Loucy (cell line): ENCODE data around the gene ZDHHC14.

Experiments
- H2AFZ ChIP-seq: fragments of 200-600 bp; sonication (generic); 2 replicates; pipeline ENCODE4 v1.6.0; 2016; ENCODE audit warnings: antibody characterized with exemption, mild to moderate bottlenecking, low read length, moderate library complexity
- H3F3A ChIP-seq: fragments of 200-600 bp; 2 replicates; pipeline ENCODE4 v1.6.0; 2016; ENCODE audit warnings: antibody characterized with exemption, low read depth, mild to moderate bottlenecking
- H3K27me3 ChIP-seq: fragments of 200-600 bp; sonication (generic); 2 replicates; pipeline ENCODE4 v1.6.1; 2014; ENCODE audit warnings: low read length, mild to moderate bottlenecking; ENCODE audit not compliant: insufficient read depth, poor library complexity, severe bottlenecking
- H3K36me3 ChIP-seq: fragments of 200-600 bp; sonication (generic); 2 replicates; pipeline ENCODE4 v1.6.1; 2016; ENCODE audit warnings: low read length; ENCODE audit not compliant: insufficient read depth
- H3K4me1 ChIP-seq: fragments of 200-600 bp; sonication (generic); 2 replicates; pipeline ENCODE4 v1.5.1; 2014; ENCODE audit warnings: low read length, mild to moderate bottlenecking; ENCODE audit not compliant: insufficient read depth, poor library complexity, severe bottlenecking
- H3K4me2 ChIP-seq: fragments of 200-600 bp; sonication (generic); 2 replicates; pipeline ENCODE4 v1.6.0; 2014; ENCODE audit warnings: antibody characterized with exemption, low read length, low read depth, mild to moderate bottlenecking; ENCODE audit not compliant: poor library complexity, severe bottlenecking
- H3K4me3 ChIP-seq: fragments of 200-600 bp; sonication (generic); 2 replicates; pipeline ENCODE4 v1.5.1; 2014; ENCODE audit warnings: low read length, mild to moderate bottlenecking, mixed read lengths; ENCODE audit not compliant: poor library complexity, severe bottlenecking
- H3K79me2 ChIP-seq: fragments of 200-600 bp; sonication (generic); 2 replicates; pipeline ENCODE4 v1.6.1; 2014; ENCODE audit warnings: low read length; ENCODE audit not compliant: insufficient read depth
- H3K9ac ChIP-seq: fragments of 200-600 bp; sonication (generic); 2 replicates; pipeline ENCODE4 v1.6.0; 2014; ENCODE audit warnings: mild to moderate bottlenecking, low read depth, low read length, moderate library complexity; ENCODE audit not compliant: poor library complexity, severe bottlenecking
- H3K9me2 ChIP-seq: fragments of 200-600 bp; sonication (generic); replicated peaks from 2 replicates; pipeline ENCODE4 v1.6.1; 2016; ENCODE audit warnings: low read depth, low read length, mixed read lengths
- H3K9me3 ChIP-seq: fragments of 200-600 bp; sonication (generic); 2 replicates; pipeline ENCODE4 v1.6.1; 2014; ENCODE audit warnings: mild to moderate bottlenecking, antibody characterized with exemption, low read length, low read depth; ENCODE audit not compliant: insufficient read depth
- H4K20me1 ChIP-seq: fragments of 200-600 bp; sonication (generic); 2 replicates; pipeline ENCODE4 v1.6.0; 2014; ENCODE audit warnings: antibody characterized with exemption, low read length, mild to moderate bottlenecking; ENCODE audit not compliant: insufficient read depth, poor library complexity, severe bottlenecking
- EZH2phosphoT487 ChIP-seq: fragments of 200-600 bp; IDR thresholded peaks from 2 replicates; pipeline ENCODE4 v1.6.1; 2018; ENCODE audit warnings: antibody characterized with exemption, mild to moderate bottlenecking, moderate library complexity, borderline replicate concordance
- TF ChIP-seq, protein P1 (sequence below): fragments of 200-600 bp; sonication (generic); conservative IDR thresholded peaks from 2 replicates; pipeline ENCODE4 v1.5.1; 2014; ENCODE audit warnings: mild to moderate bottlenecking, antibody characterized with exemption, low read length

Gene ZDHHC14

GRCh38 chr6:157452096-157452495, 71.1 kb downstream of the ZDHHC14 start:
- H3K9me2 ChIP-seq = no peaks in the 10 kb centered on the region
- H3K36me3 ChIP-seq = no peaks in the 10 kb centered on the region
- no peaks in the 10 kb centered on the region for H3K9me3 ChIP-seq
- H3K4me2 ChIP-seq = no peak overlapping the region
- no peak overlapping the region for H3K9ac ChIP-seq
- H3K27me3 ChIP-seq = no peaks in the 10 kb centered on the region
- peaks cover 8% of the 10 kb centered on the region for H3K4me1 ChIP-seq
- no peak overlapping the region for H3K4me3 ChIP-seq
- no peak for TF ChIP-seq EZH2phosphoT487
- TF ChIP-seq, protein P1, sequence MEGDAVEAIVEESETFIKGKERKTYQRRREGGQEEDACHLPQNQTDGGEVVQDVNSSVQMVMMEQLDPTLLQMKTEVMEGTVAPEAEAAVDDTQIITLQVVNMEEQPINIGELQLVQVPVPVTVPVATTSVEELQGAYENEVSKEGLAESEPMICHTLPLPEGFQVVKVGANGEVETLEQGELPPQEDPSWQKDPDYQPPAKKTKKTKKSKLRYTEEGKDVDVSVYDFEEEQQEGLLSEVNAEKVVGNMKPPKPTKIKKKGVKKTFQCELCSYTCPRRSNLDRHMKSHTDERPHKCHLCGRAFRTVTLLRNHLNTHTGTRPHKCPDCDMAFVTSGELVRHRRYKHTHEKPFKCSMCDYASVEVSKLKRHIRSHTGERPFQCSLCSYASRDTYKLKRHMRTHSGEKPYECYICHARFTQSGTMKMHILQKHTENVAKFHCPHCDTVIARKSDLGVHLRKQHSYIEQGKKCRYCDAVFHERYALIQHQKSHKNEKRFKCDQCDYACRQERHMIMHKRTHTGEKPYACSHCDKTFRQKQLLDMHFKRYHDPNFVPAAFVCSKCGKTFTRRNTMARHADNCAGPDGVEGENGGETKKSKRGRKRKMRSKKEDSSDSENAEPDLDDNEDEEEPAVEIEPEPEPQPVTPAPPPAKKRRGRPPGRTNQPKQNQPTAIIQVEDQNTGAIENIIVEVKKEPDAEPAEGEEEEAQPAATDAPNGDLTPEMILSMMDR = no peak
- H3K79me2 ChIP-seq = no peaks in the 10 kb centered on the region
- no peak overlapping the region for H2AFZ ChIP-seq
- H4K20me1 ChIP-seq = no peaks in the 10 kb centered on the region
- H3F3A ChIP-seq = no peaks in the 10 kb centered on the region

- Histone ChIP-seq H3K4me1 (peaks cover 18% of the 10 kb centered on the region), H3K36me3 (no peaks in the 10 kb centered on the region), H2AFZ (no peak overlapping the region), H3F3A (no peaks in the 10 kb centered on the region), H3K4me3 (no peak overlapping the region), H3K9me3 (no peaks in the 10 kb centered on the region), H3K9ac (no peak overlapping the region), H4K20me1 (no peaks in the 10 kb centered on the region), H3K27me3 (no peaks in the 10 kb centered on the region), H3K9me2 (no peaks in the 10 kb centered on the region), H3K4me2 (no peak overlapping the region), H3K79me2 (no peaks in the 10 kb centered on the region)
- no peak for TF ChIP-seq EZH2phosphoT487
- TF ChIP-seq, protein P1 = no peak
Measured at GRCh38 chr6:157453131-157453530, 72.1 kb downstream of the ZDHHC14 start.

GRCh38 chr6:157453978-157454377, 73.0 kb downstream of the ZDHHC14 start:
- H3K9me3 ChIP-seq = no peaks in the 10 kb centered on the region
- no peaks in the 10 kb centered on the region for H3F3A ChIP-seq
- no peaks in the 10 kb centered on the region for H3K79me2 ChIP-seq
- no peak overlapping the region for H3K4me2 ChIP-seq
- H2AFZ ChIP-seq = no peak overlapping the region
- no peaks in the 10 kb centered on the region for H4K20me1 ChIP-seq
- no peak overlapping the region for H3K4me3 ChIP-seq
- TF ChIP-seq, protein P1 = no peak
- no peak for TF ChIP-seq EZH2phosphoT487
- no peaks in the 10 kb centered on the region for H3K36me3 ChIP-seq
- H3K9ac ChIP-seq = no peak overlapping the region
- H3K4me1 ChIP-seq = peaks cover 18% of the 10 kb centered on the region
- no peaks in the 10 kb centered on the region for H3K27me3 ChIP-seq
- H3K9me2 ChIP-seq = no peaks in the 10 kb centered on the region
